ENCODE measurements around the gene CASR. TPM values are rescaled to one million over a fixed set of nuclear protein-coding genes. Genes with fewer than 3 reads are reported as not detected.

CASR gene
- not detected in 2 replicates for total RNA-seq

GRCh38 chr3:122183521-122183892 is at the start of gene CASR:
TSS of gene CASR (plus strand) at chr3:122183668. CDS start at chr3:122254190, 70,522 bp downstream.

GRCh38 chr3:122324871-122325323 is 141.4 kb downstream of the CASR start, which contains the start of gene CSTA:
TSS of gene CSTA (plus strand) at chr3:122325248. CDS start at chr3:122325293, 45 bp downstream.

Other genes with a start within 250 kb of the CASR start
- not detected in 2 replicates for gene ILDR1, start 161.4 kb upstream of the CASR start, total RNA-seq
- not detected in 2 replicates for gene CD86, start 128.3 kb upstream of the CASR start, total RNA-seq
- gene CSTA, start 141.6 kb downstream of the CASR start, total RNA-seq = 1.3 and 1.8 TPM in 2 replicates
- 21.8 and 27.1 TPM in 2 replicates for gene MIX23, start 199.6 kb downstream of the CASR start, total RNA-seq
- 48.9 and 60.1 TPM in 2 replicates for gene FAM162A, start 200.5 kb downstream of the CASR start, total RNA-seq
- 1.6 and 5.5 TPM in 2 replicates for gene WDR5B, start 232.4 kb downstream of the CASR start, total RNA-seq

Data from cardiac atrium fibroblast (primary cell).